ENCODE results near the gene RNF220. TPM values are rescaled to one million over a fixed set of nuclear protein-coding genes. Genes with fewer than 3 reads are reported as not detected.

Gene RNF220
- polyA plus RNA-seq, 1 donor (not counting 4 experiments of a cell fraction or from before 2014, with no cell fraction given) = 42.7 TPM

DNA sequence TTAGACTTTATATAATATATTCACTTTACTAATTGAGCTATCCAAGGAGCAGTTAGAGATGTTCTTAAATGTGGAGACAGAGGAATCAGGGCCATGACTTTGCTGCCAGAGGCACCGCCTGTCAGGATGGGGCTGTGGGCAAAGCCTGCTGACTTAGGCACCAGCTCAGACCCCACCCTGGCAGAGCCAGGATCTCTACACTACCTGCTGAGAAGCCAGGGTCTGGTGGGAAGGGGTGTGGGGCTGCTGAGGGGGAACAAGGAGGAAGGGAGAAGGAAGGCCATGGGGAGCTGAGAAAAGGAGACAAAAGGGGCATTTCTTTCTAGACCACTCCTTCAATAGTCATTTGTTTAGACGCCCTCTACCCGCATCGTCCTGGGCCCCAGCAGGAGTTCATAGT is 164.4 kb downstream of the RNF220 start:
- Histone ChIP-seq H3K9ac (ENCODE audit: control insufficient read depth, extremely low read depth, insufficient read depth, low read length) (no peak overlapping the region), H3K27ac (ENCODE audit: control insufficient read depth, insufficient read depth, low read length) (no peak overlapping the region), H4K20me1 (ENCODE audit: control insufficient read depth, extremely low read depth, insufficient read depth, low read length) (no peaks in the 10 kb centered on the region), H3K4me1 (ENCODE audit: control insufficient read depth, extremely low read depth, insufficient read depth, low read length) (peaks cover 12% of the 10 kb centered on the region), H3K4me3 (ENCODE audit: control insufficient read depth in 2 of 3, extremely low read depth in 1 of 3, insufficient read depth in 2 of 3, low read depth in 1 of 3, low read length in 3 of 3) (no peak overlapping the region), H3K4me2 (ENCODE audit: control insufficient read depth, extremely low read depth, insufficient read depth, low read depth, low read length) (no peak overlapping the region), H3K27me3 (ENCODE audit: control insufficient read depth, extremely low read depth, insufficient read depth, low read length) (no peaks in the 10 kb centered on the region), H2AFZ (ENCODE audit: control insufficient read depth, low read length) (no peak overlapping the region), H3K9me3 (ENCODE audit: control insufficient read depth, low read depth, low read length) (no peaks in the 10 kb centered on the region), H3K9me1 (ENCODE audit: control insufficient read depth, extremely low read depth, insufficient read depth, low read length) (no peaks in the 10 kb centered on the region), H3K79me2 (ENCODE audit: control insufficient read depth, insufficient read depth, low read length) (no peaks in the 10 kb centered on the region), H3K36me3 (ENCODE audit: control insufficient read depth in 2 of 2, extremely low read depth in 1 of 2, insufficient read depth in 2 of 2, low read length in 2 of 2) (no peaks in the 10 kb centered on the region)
- no peak for FAIRE-seq
- TF ChIP-seq EZH2 (IDR thresholded peaks at IDR 0.05; ENCODE audit: low read length) = no peak
- TF ChIP-seq, protein P1, sequence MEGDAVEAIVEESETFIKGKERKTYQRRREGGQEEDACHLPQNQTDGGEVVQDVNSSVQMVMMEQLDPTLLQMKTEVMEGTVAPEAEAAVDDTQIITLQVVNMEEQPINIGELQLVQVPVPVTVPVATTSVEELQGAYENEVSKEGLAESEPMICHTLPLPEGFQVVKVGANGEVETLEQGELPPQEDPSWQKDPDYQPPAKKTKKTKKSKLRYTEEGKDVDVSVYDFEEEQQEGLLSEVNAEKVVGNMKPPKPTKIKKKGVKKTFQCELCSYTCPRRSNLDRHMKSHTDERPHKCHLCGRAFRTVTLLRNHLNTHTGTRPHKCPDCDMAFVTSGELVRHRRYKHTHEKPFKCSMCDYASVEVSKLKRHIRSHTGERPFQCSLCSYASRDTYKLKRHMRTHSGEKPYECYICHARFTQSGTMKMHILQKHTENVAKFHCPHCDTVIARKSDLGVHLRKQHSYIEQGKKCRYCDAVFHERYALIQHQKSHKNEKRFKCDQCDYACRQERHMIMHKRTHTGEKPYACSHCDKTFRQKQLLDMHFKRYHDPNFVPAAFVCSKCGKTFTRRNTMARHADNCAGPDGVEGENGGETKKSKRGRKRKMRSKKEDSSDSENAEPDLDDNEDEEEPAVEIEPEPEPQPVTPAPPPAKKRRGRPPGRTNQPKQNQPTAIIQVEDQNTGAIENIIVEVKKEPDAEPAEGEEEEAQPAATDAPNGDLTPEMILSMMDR (optimal IDR thresholded peaks at IDR 0.05 in 1 of 3, IDR thresholded peaks at IDR 0.05 in 1 of 3, conservative IDR thresholded peaks at IDR 0.05 in 1 of 3; ENCODE audit: extremely low read depth in 1 of 3, insufficient read depth in 2 of 3, low read length in 3 of 3) = no peak
- dilution Hi-C loops (cut with MboI; ENCODE audit: extremely low pct_ligation_motif_present, low sequenced_read_pairs) = no loop called here
- DNase-seq (ENCODE audit: low read depth, low spot score) = no peak

- no peaks in the 10 kb centered on the region for H3K9me1 ChIP-seq (ENCODE audit: control insufficient read depth, extremely low read depth, insufficient read depth, low read length)
- peaks cover 18% of the 10 kb centered on the region for H3K4me1 ChIP-seq (ENCODE audit: control insufficient read depth, extremely low read depth, insufficient read depth, low read length)
- DNase-seq (ENCODE audit: low read depth, low spot score) (no peak), FAIRE-seq (peak; percentile 74)
- dilution Hi-C loops (cut with MboI; ENCODE audit: extremely low pct_ligation_motif_present, low sequenced_read_pairs) = no loop called here
- H3K36me3 ChIP-seq (ENCODE audit: control insufficient read depth in 2 of 2, extremely low read depth in 1 of 2, insufficient read depth in 2 of 2, low read length in 2 of 2) = no peaks in the 10 kb centered on the region
- H4K20me1 ChIP-seq (ENCODE audit: control insufficient read depth, extremely low read depth, insufficient read depth, low read length) = no peaks in the 10 kb centered on the region
- H3K9ac ChIP-seq (ENCODE audit: control insufficient read depth, extremely low read depth, insufficient read depth, low read length) = no peak overlapping the region
- no peak overlapping the region for H2AFZ ChIP-seq (ENCODE audit: control insufficient read depth, low read length)
- H3K9me3 ChIP-seq (ENCODE audit: control insufficient read depth, low read depth, low read length) = no peaks in the 10 kb centered on the region
- H3K79me2 ChIP-seq (ENCODE audit: control insufficient read depth, insufficient read depth, low read length) = no peaks in the 10 kb centered on the region
- H3K27ac ChIP-seq (ENCODE audit: control insufficient read depth, insufficient read depth, low read length) = no peak overlapping the region
- no peak overlapping the region for H3K4me3 ChIP-seq (ENCODE audit: control insufficient read depth in 2 of 3, extremely low read depth in 1 of 3, insufficient read depth in 2 of 3, low read depth in 1 of 3, low read length in 3 of 3)
- no peaks in the 10 kb centered on the region for H3K27me3 ChIP-seq (ENCODE audit: control insufficient read depth, extremely low read depth, insufficient read depth, low read length)
- no peak overlapping the region for H3K4me2 ChIP-seq (ENCODE audit: control insufficient read depth, extremely low read depth, insufficient read depth, low read depth, low read length)
- TF ChIP-seq, protein P1 (optimal IDR thresholded peaks at IDR 0.05 in 1 of 3, IDR thresholded peaks at IDR 0.05 in 1 of 3, conservative IDR thresholded peaks at IDR 0.05 in 1 of 3; ENCODE audit: extremely low read depth in 1 of 3, insufficient read depth in 2 of 3, low read length in 3 of 3) = peak; percentile 42 to 63 (median 45)
- TF ChIP-seq EZH2 (IDR thresholded peaks at IDR 0.05; ENCODE audit: low read length) = no peak
Measured at GRCh38 chr1:44571712-44572571, 166.9 kb downstream of the RNF220 start.
